Measurements from ENCODE around the gene ZNF512. TPM values are rescaled to one million over a fixed set of nuclear protein-coding genes. Genes with fewer than 3 reads are reported as not detected.

Gene ZNF512
- total RNA-seq, 4 donors from 2014 or later: 9.2 to 33.3 (median 20.2) TPM

DNA sequence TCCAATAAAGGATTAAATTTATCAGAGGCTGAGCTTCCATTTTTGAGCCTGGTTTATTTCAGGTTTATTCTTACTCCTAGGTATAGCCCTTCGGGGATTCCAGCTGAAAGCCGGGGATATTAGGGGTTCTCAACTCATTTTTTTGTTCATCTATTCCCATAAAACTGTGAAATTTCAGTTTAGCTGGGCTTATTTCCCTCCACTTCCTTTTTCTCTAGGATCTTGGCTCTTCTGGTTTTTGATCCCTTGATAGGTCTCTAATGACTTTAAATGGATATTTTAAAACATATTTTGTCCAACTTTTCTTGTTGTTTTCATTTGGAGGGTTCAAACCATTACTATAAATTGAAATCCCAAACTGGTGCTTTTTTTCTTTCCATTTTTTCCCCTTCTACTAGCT lies 23.6 kb upstream of the ZNF512 start:
- 80 to 88% methylated on average over 2 of the region's 2 CpGs for WGBS, 2 donors (ENCODE audit: low coverage in 1 of 2)
- intact Hi-C loops (cut with DNase I; ENCODE audit: low total_unique reads): no loop called here
- no peak for DNase-seq
- no peak for TF ChIP-seq POLR2AphosphoS5 (IDR thresholded peaks at IDR 0.05)
- no peak for TF ChIP-seq CTCF (IDR thresholded peaks at IDR 0.05)
- TF ChIP-seq EP300 (IDR thresholded peaks at IDR 0.05; ENCODE audit: low read depth): no peak
- TF ChIP-seq POLR2A (IDR thresholded peaks at IDR 0.05): no peak
- in situ Hi-C loops (cut with MboI; ENCODE audit: low pct_ligation_motif_present in 1 of 4, low pct_unique_long_range_greater_than_20kb in 1 of 4, low sequenced_read_pairs in 3 of 4): no loop called here
- Histone ChIP-seq H3K27ac (no peak overlapping the region), H3K36me3 (no peaks in the 10 kb centered on the region), H3K4me3 (no peak overlapping the region), H3K9me3 (no peaks in the 10 kb centered on the region), H3K4me1 (no peaks in the 10 kb centered on the region), H3K27me3 (peaks cover 18% of the 10 kb centered on the region)

- H3K4me1 ChIP-seq: no peaks in the 10 kb centered on the region
- H3K27me3 ChIP-seq: peaks cover 27% of the 10 kb centered on the region
- no peaks in the 10 kb centered on the region for H3K9me3 ChIP-seq
- TF ChIP-seq EP300 (IDR thresholded peaks at IDR 0.05; ENCODE audit: low read depth) (no peak), POLR2AphosphoS5 (IDR thresholded peaks at IDR 0.05) (no peak), CTCF (IDR thresholded peaks at IDR 0.05) (no peak), POLR2A (IDR thresholded peaks at IDR 0.05) (no peak)
- no peak overlapping the region for H3K4me3 ChIP-seq
- in situ Hi-C loops (cut with MboI; ENCODE audit: low pct_ligation_motif_present in 1 of 4, low pct_unique_long_range_greater_than_20kb in 1 of 4, low sequenced_read_pairs in 3 of 4): no loop called here
- WGBS, 2 donors (ENCODE audit: low coverage in 1 of 2): 50 to 100% methylated on average over 1 to 2 of the region's 2 CpGs
- H3K36me3 ChIP-seq: no peaks in the 10 kb centered on the region
- no peak for DNase-seq
- intact Hi-C loops (cut with DNase I; ENCODE audit: low total_unique reads): no loop called here
- H3K27ac ChIP-seq: no peak overlapping the region
Measured at GRCh38 chr2:27561060-27561459, 21.8 kb upstream of the ZNF512 start.

DNA sequence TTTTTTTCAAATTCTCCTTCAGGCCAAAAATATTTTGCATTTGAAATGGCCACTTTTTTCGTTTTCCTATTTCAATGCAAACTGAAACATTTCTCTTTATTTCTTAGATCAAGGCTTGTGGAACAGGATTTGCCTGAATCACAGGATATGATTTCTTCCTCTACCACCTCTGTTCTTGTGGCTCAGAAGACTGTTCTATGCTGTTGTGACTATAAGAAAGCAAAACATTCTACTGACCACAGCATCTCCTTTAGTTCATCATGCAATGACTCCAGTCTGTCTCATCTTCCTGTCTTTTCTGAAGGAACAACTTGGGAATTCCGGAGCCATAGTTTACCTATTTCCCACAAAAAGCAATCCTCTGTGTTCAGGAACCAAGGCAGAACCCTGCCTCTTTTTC lies 16.2 kb upstream of the ZNF512 start:
- no peak for DNase-seq
- WGBS, 2 donors (ENCODE audit: low coverage in 1 of 2): 37 to 59% methylated on average over 2 of the region's 2 CpGs
- no peak overlapping the region for H3K4me3 ChIP-seq
- no peaks in the 10 kb centered on the region for H3K9me3 ChIP-seq
- H3K27ac ChIP-seq: no peak overlapping the region
- in situ Hi-C loops (cut with MboI; ENCODE audit: low pct_ligation_motif_present in 1 of 4, low pct_unique_long_range_greater_than_20kb in 1 of 4, low sequenced_read_pairs in 3 of 4) (no loop called here), intact Hi-C loops (cut with DNase I; ENCODE audit: low total_unique reads) (no loop called here)
- peaks cover 52% of the 10 kb centered on the region for H3K27me3 ChIP-seq
- TF ChIP-seq POLR2A (IDR thresholded peaks at IDR 0.05) (no peak), POLR2AphosphoS5 (IDR thresholded peaks at IDR 0.05) (no peak), CTCF (IDR thresholded peaks at IDR 0.05) (no peak), EP300 (IDR thresholded peaks at IDR 0.05; ENCODE audit: low read depth) (no peak)
- no peaks in the 10 kb centered on the region for H3K4me1 ChIP-seq
- no peaks in the 10 kb centered on the region for H3K36me3 ChIP-seq

- TF ChIP-seq POLR2A (IDR thresholded peaks at IDR 0.05): no peak
- TF ChIP-seq POLR2AphosphoS5 (IDR thresholded peaks at IDR 0.05): no peak
- no peak for TF ChIP-seq EP300 (IDR thresholded peaks at IDR 0.05; ENCODE audit: low read depth)
- no peak for TF ChIP-seq CTCF (IDR thresholded peaks at IDR 0.05)
- in situ Hi-C loops (cut with MboI; ENCODE audit: low pct_ligation_motif_present in 1 of 4, low pct_unique_long_range_greater_than_20kb in 1 of 4, low sequenced_read_pairs in 3 of 4): no loop called here
- WGBS, 2 donors (ENCODE audit: low coverage in 1 of 2): 33 to 57% methylated on average over 1 to 2 of the region's 2 CpGs
- Histone ChIP-seq H3K36me3 (no peaks in the 10 kb centered on the region), H3K4me1 (no peaks in the 10 kb centered on the region), H3K27me3 (peaks cover 51% of the 10 kb centered on the region), H3K27ac (no peak overlapping the region), H3K9me3 (no peaks in the 10 kb centered on the region), H3K4me3 (no peak overlapping the region)
- DNase-seq: no peak
- intact Hi-C loops (cut with DNase I; ENCODE audit: low total_unique reads): no loop called here
Measured at GRCh38 chr2:27569398-27569797, 13.4 kb upstream of the ZNF512 start.
